Lung (tissue), 12 donors: ENCODE results near the gene CITED2. TPM values are rescaled to one million over a fixed set of nuclear protein-coding genes. Genes with fewer than 3 reads are reported as not detected.

Experiments
- ATAC-seq: fragments of 200-7000 bp; cut with Tn5 transposase; one replicate; pipeline ENCODE4 v1.9.1; 2020; ENCODE audit warnings: moderate number of reproducible peaks; ENCODE audit not compliant: insufficient read depth, low FRiP score
- DNase-seq, 3 donors: peaks; one replicate each; pipeline ENCODE4 v3.0.0-alpha.2; 2013 to 2017
- H3K27ac ChIP-seq, 2 donors: one replicate each; pipeline ENCODE4 v1.5.1; 2013; ENCODE audit warnings: mild to moderate bottlenecking in 2 of 2, moderate library complexity in 2 of 2, control low read depth in 1 of 2, inconsistent platforms in 1 of 2, low read depth in 1 of 2, low read length in 1 of 2
- H3K27me3 ChIP-seq, 3 donors: one replicate each; pipeline ENCODE4 v1.5.1; 2013; ENCODE audit warnings: low read length in 2 of 3; ENCODE audit not compliant: control insufficient read depth in 3 of 3, insufficient read depth in 3 of 3
- H3K36me3 ChIP-seq, 4 donors: one replicate each; pipeline ENCODE4 v1.5.1; 2013; ENCODE audit warnings: low read length in 4 of 4, mild to moderate bottlenecking in 1 of 4, moderate library complexity in 1 of 4; ENCODE audit not compliant: control insufficient read depth in 4 of 4, insufficient read depth in 4 of 4
- H3K4me1 ChIP-seq, 5 donors: one replicate each; pipeline ENCODE4 v1.5.1; 2013; ENCODE audit warnings: low read length in 5 of 5, mild to moderate bottlenecking in 2 of 5, moderate library complexity in 1 of 5; ENCODE audit not compliant: control insufficient read depth in 5 of 5, insufficient read depth in 5 of 5
- H3K4me3 ChIP-seq: one replicate; pipeline ENCODE4 v1.5.1; 2013; ENCODE audit warnings: mild to moderate bottlenecking, control low read depth, moderate library complexity
- H3K9ac ChIP-seq, 2 donors: one replicate each; pipeline ENCODE4 v1.5.1; 2013; ENCODE audit warnings: low read length in 2 of 2, control low read depth in 1 of 2; ENCODE audit not compliant: insufficient read depth in 1 of 2
- H3K9me3 ChIP-seq, 4 donors: one replicate each; pipeline ENCODE4 v1.5.1; 2013; ENCODE audit warnings: low read length in 3 of 4, mild to moderate bottlenecking in 1 of 4, moderate library complexity in 1 of 4; ENCODE audit not compliant: control insufficient read depth in 4 of 4, insufficient read depth in 3 of 4
- WGBS, 2 donors: extraction: QIAGEN DNeasy Blood & Tissue Kit; methylation state at CpG; one replicate each; pipeline ENCODE4 v1.1.7; 2013; 5-methylcytosine and 5-hydroxymethylcytosine counted together
- polyA plus RNA-seq, 2 donors: library from polyadenylated mRNA; stranded (reverse); fragments of 200-250 nt; gene quantifications; one replicate each; pipeline ENCODE4 v1.2.1, GENCODE V29; 2013
- total RNA-seq, 2 donors: library from RNA; depleted of rRNA in 1 of 2; stranded (reverse); fragments of >200 nt in 1 of 2; gene quantifications; one replicate each; pipeline ENCODE4 v1.2.1, GENCODE V29; 2014 to 2021
- TF ChIP-seq, protein P1 (sequence below): IDR thresholded peaks from 2 replicates; pipeline ENCODE4 v1.5.1; 2012; ENCODE audit warnings: mild to moderate bottlenecking; ENCODE audit errors: control extremely low read depth, extremely low read depth
- donor health status: control.
- donor health status: control.
- donor health status: Bipolar disorder and iron deficiency.
- donor health status: healthy.
- donor health status: DM: yes; HTN: yes; CAD: no.

Gene CITED2
- total and polyA plus RNA-seq, 4 donors, result 34.3 to 220 (median 118) TPM

DNA sequence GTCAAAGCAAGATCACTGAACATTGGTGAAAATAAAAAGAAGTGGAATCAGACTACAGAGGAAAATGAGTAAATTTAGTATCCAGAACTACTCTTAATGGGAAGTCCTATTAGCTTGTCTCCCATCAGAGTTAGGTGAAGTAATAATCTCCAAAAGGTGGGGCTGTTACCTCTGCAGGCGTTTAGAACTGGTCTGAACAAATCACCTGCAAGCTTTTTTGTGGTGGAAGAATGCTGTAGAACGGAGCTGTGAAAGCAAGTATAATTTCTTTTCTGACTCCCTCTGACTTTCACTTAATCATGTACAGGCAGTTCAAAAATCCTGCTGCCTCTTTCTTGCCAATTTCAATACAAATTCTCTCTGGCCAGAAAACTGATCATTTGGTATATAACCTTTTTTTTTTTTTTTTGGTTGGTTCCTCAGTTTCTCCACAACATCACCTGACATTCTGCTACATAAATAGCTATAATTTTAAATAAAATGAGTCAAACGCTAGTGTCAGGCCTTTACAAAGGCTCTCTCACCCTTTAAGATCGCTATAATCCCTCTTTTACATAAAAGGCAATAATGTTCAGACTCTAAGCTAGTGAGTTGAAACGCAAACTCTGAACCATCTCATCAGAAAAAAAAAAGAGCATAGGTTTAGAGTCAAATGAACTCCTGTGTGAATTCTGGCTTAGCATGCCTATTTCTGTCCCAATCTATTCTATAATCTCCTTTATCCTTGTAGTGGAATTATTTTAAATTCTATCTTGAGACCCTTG is 38.8 kb downstream of the CITED2 start:
- H3K27ac ChIP-seq, result peak overlapping the region in 1 of 2 donors; percentile 78
- H3K4me3 ChIP-seq, result no peak overlapping the region
- H3K36me3 ChIP-seq, result no peaks in the 10 kb centered on the region
- H3K27me3 ChIP-seq, result no peaks in the 10 kb centered on the region
- no peak for DNase-seq
- TF ChIP-seq, protein P1, sequence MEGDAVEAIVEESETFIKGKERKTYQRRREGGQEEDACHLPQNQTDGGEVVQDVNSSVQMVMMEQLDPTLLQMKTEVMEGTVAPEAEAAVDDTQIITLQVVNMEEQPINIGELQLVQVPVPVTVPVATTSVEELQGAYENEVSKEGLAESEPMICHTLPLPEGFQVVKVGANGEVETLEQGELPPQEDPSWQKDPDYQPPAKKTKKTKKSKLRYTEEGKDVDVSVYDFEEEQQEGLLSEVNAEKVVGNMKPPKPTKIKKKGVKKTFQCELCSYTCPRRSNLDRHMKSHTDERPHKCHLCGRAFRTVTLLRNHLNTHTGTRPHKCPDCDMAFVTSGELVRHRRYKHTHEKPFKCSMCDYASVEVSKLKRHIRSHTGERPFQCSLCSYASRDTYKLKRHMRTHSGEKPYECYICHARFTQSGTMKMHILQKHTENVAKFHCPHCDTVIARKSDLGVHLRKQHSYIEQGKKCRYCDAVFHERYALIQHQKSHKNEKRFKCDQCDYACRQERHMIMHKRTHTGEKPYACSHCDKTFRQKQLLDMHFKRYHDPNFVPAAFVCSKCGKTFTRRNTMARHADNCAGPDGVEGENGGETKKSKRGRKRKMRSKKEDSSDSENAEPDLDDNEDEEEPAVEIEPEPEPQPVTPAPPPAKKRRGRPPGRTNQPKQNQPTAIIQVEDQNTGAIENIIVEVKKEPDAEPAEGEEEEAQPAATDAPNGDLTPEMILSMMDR, result no peak
- ATAC-seq, result no peak
- peaks cover 0 to 6% (median 3%) of the 10 kb centered on the region in 5 donors for H3K4me1 ChIP-seq
- H3K9ac ChIP-seq, result no peak overlapping the region
- no peaks in the 10 kb centered on the region for H3K9me3 ChIP-seq
- WGBS, 2 donors, result 88 to 90% methylated on average over 5 of the region's 5 CpGs

DNA sequence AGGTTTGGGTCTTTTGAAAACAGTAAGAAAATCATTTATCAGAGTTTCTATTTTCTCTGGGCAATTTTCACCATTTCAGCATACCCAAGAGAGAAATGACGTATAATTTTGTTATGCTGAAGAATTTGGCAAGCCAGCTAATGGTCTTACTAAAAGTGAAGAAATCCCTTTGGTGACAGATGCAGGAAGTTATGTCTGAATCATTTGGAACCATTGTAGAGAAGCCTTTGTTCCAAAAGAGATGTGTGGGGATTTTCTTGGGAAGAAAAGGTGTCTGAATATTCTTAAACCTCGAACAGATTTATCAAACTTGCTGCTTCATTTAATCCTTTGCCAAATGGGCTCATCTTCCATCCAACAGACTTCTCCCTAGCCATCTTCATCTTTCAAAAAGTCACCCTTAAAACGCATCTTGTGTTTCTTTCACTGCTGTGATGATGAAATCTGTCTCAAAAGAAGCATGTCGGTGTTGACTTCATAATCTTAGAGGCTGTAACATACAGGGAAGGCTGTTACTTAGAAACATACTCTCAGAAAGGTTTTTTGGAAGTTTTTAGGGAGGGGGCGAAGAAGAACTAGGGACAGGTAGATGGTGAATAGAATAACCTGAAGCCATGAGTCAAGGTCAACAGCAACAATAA is 39.5 kb downstream of the CITED2 start:
- Histone ChIP-seq H3K9ac (no peak overlapping the region), H3K9me3 (no peaks in the 10 kb centered on the region), H3K27me3 (no peaks in the 10 kb centered on the region), H3K27ac (peak overlapping the region in 1 of 2 donors; percentile 78), H3K4me3 (no peak overlapping the region), H3K4me1 (peaks cover 0 to 6% (median 3%) of the 10 kb centered on the region in 5 donors), H3K36me3 (no peaks in the 10 kb centered on the region)
- DNase-seq, result peak in 2 of 3 donors; percentile 55 to 63
- no peak for ATAC-seq
- WGBS, 2 donors, result 48 to 64% methylated on average over 5 of the region's 5 CpGs
- TF ChIP-seq, protein P1, result no peak

DNA sequence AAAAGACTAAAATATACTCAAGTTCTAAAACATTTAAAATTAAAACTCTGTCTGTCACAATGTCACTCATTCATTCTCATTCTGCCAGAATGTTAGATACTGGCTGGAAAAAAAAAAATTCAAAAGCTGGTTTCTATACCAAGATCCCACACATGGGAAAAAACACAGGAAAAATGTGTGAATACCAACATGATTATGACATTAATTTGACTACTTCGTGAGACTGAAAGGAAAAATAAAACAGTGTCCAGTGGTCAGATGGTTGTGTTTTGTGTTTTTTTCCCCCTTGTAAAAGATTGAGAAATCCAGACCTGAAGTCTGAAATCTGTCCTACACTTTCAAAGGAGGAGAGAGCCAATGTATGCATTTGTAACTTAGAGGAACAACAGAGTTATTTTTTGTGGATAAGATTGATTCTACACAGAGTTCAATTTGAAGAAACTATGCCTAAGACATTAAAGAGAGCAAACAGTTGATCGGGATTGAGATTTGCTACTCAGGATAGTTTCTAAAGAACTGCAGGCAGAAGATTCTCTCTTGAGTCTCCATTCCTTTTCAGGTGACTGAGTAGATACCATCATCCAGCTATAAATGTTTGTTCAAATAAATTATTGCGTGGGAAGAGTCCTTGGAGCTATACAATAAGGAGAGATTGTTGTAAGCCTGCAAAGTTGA is 43.5 kb downstream of the CITED2 start:
- WGBS, 2 donors, result 66 to 73% methylated on average over 3 of the region's 3 CpGs

More for the DNA sequence above, 43.5 kb downstream of the CITED2 start:
- Histone ChIP-seq H3K4me1 (peaks cover 0 to 5% (median 0%) of the 10 kb centered on the region in 5 donors), H3K36me3 (no peaks in the 10 kb centered on the region), H3K4me3 (no peak overlapping the region), H3K27me3 (no peaks in the 10 kb centered on the region), H3K27ac (no peak overlapping the region), H3K9me3 (no peaks in the 10 kb centered on the region), H3K9ac (no peak overlapping the region)
- ATAC-seq, result no peak
- DNase-seq, result no peak
- TF ChIP-seq, protein P1, result no peak
